Left colon (tissue), 2 donors: ENCODE measurements around the gene KTI12. TPM values are rescaled to one million over a fixed set of nuclear protein-coding genes. Genes with fewer than 3 reads are reported as not detected.
"Not testable (repeated sequence)": the region's sequence is repeated elsewhere in the genome, so short reads cannot be mapped to it uniquely, and the experiment has no call there.

Source experiments
- ATAC-seq: fragments of 200-7000 bp; cut with Tn5 transposase; one replicate; pipeline ENCODE4 v1.9.1; 2020; ENCODE audit warnings: mild to moderate bottlenecking, moderate library complexity
- DNase-seq, 2 donors: peaks; one replicate each; pipeline ENCODE4 v3.0.0-alpha.2; 2020
- intact Hi-C, 2 donors: fragments of 100-400 bp; cut with DNase I in 1 of 2; cut with micrococcal nuclease in 1 of 2; formaldehyde crosslinking; loops; one replicate each; pipeline versions ENCODE4 v1.11.2 to v1.14.0; 2022; cut with DNase I, micrococcal nuclease
- total RNA-seq, 2 donors: library from RNA; stranded (reverse); fragmentation: NEBNext Ultra II Directional; extraction: Animal tissue kit (Norgen Biotek cat#: 25700); gene quantifications; one replicate each; pipeline ENCODE4 v1.2.1, GENCODE V29; 2021
- donor health status: DM: no; HTN: no; CAD: no.
- donor health status: DM: yes; HTN: yes; CAD: no.

The KTI12 gene
- total RNA-seq, 2 donors from 2014 or later = 5.2 to 7.7 TPM

- DNase-seq, ATAC-seq, intact Hi-C loops: not testable (repeated sequence)
Measured at GRCh38 chr1:52045666-52046195, 12.1 kb upstream of the KTI12 start.

- intact Hi-C loops = no loop called here
- no peak for DNase-seq
- peak; percentile 39 for ATAC-seq
Measured at GRCh38 chr1:52045236-52045635, 11.6 kb upstream of the KTI12 start.

GRCh38 chr1:52041551-52042185 lies 8.1 kb upstream of the KTI12 start:
- DNase-seq (no peak), ATAC-seq (no peak)
- intact Hi-C loops = no loop called here

- ATAC-seq (no peak), DNase-seq (no peak)
- intact Hi-C loops = no loop called here
Measured at GRCh38 chr1:52037909-52038308, 4.3 kb upstream of the KTI12 start.

- peak; percentile 47 for ATAC-seq
- intact Hi-C loops = no loop called here
- no peak for DNase-seq
Measured at GRCh38 chr1:52037402-52037814, 3.8 kb upstream of the KTI12 start.

DNA sequence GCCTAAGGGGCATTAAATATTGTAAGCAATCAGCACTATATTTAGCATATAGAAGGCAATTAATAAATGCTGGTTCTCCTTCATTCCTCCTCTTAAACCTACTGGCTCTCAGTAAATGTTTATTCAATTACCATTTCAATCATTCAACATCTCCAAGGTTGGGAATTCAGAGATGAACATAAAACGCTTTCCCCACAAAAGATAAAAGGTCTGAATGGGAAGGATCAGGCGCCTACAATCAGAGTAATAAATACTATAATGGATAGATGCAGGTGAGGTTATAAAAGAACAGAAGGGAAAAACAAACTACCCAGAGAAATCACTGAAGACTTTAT lies 407 bp upstream of the KTI12 start:
- ATAC-seq (no peak), DNase-seq (no peak)
- intact Hi-C loops = no loop called here

DNA sequence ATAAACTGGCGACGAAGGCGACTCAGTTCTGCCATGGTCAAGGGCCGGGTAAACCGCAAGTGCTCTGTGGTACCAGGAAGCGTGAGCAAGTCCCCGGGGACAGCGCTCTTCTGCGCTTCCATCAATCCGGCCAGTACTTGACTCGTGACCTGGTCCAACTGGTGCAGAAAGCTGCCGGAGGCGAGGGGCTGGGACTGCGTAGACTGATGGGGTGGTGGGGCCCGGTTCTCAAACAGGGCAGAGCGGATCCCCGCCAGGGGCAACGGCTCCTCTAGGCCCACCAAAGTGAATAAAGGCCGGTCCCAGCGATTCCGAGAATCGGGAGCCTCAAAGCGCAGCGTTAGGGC lies 852 bp downstream of the KTI12 start:
- peak; percentile 70 for ATAC-seq
- peak; percentile 57 to 59 for DNase-seq
- intact Hi-C loops = no loop called here

DNA sequence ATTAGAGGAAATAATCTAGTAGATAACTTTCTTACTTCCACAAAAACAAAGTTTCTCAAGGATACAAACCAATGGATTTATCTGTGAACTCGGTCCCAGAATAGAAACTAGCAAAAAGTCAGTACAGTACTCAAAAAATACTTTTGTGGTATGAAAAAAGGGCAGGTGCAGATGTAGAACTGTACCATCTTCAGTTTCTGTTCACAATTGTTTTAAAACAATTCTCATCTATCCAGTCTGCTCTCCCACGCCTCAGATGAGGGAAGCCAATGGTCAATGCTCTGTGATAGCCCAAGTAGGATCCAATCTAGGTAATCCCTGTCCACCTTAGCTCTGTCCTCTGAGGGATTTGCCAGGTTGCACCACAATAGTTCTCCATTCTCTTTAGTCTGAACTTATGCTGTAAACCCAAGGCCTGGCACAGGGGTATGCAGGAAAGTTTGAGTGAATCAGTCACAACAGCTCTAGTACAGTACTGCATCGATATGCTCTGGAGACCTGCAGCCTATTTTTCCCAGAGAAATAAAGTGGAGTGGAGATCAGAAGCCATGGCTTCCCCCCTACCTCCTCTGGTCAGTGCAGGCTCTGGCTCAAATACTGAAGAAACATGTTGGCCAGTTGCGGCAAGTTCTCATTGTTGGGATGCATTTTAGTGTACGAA lies 1.4 kb downstream of the KTI12 start:
- DNase-seq (no peak), ATAC-seq (peak; percentile 1)
- intact Hi-C loops = no loop called here

- ATAC-seq, intact Hi-C loops, DNase-seq: not testable (repeated sequence)
Measured at GRCh38 chr1:52028839-52029238, 4.8 kb downstream of the KTI12 start.

DNA sequence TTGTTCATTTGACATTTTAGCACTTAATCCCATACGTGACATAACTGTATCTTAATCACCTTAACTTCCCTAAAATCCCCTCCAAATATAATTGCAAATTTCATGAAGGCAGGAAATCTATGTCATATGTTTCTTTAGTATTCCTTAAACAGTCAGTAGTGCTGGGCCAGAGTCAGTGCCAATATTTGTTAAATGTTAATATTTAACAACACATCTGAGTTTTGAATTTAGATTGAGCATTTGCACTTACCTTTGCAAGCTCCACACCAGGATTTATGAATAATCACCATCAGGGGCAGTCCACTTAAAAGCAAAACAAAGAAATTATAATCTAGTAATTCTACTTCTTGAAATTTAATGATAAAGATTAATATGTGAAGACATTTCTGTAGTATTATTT lies 5.3 kb downstream of the KTI12 start:
- no peak for DNase-seq
- peak; percentile 38 for ATAC-seq
- intact Hi-C loops = no loop called here

DNA sequence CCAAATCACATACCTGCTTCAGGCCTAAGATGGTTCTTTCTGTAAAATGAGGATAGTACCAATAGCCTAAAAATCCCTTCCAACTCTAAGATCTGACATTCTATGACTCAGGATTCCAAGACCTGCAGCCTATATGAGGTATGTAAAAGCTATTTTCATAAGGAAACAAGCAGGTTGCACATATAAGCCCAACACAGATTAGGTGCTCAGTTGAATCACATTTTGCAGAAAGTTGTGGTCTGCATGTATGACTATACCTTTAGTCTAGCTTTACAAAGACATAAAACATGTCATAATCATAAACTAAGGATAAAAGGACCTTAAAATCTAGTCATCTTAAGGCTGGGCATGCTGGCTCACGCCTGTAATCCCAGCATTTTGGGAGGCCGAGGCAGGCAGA lies 7.3 kb downstream of the KTI12 start:
- ATAC-seq (no peak), DNase-seq (no peak)
- intact Hi-C loops = no loop called here

- DNase-seq (no peak), ATAC-seq (no peak)
- intact Hi-C loops = no loop called here
Measured at GRCh38 chr1:52022133-52022532, 11.5 kb downstream of the KTI12 start.

DNA sequence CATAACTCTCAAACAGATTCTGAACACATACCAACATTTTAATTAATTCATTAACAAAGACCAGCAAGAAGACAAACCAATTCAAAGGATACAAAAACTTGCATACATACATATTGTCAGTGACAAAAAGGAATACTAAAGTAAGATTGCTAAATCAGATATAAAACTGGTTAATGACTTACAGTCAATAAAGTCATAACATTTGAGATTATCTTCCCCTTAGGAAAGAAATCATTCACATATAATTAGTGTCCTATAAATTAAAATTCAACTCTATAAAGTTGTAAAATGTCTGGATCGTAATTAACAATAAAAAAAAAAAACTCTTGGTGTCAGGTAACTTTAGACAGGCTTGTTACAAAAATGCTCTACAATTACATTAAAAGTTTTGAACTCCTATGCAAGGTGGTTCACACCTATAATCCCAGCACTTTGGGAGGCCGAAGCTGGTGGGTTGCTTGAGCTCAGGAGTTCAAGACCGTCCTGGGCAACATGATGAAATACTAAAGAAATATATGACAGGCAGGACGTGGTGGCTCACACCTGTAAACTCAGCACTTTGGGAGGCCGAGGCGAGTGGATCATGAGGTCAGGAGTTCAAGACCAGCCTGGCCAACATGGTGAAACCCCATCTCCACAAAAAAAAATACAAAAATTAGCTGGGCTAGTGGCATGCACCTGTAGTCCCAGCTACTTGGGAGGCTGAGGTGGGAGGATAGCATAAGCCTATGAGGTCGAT lies 25.4 kb downstream of the KTI12 start:
- no peak for DNase-seq
- intact Hi-C loops = no loop called here
- peak; percentile 77 for ATAC-seq

DNA sequence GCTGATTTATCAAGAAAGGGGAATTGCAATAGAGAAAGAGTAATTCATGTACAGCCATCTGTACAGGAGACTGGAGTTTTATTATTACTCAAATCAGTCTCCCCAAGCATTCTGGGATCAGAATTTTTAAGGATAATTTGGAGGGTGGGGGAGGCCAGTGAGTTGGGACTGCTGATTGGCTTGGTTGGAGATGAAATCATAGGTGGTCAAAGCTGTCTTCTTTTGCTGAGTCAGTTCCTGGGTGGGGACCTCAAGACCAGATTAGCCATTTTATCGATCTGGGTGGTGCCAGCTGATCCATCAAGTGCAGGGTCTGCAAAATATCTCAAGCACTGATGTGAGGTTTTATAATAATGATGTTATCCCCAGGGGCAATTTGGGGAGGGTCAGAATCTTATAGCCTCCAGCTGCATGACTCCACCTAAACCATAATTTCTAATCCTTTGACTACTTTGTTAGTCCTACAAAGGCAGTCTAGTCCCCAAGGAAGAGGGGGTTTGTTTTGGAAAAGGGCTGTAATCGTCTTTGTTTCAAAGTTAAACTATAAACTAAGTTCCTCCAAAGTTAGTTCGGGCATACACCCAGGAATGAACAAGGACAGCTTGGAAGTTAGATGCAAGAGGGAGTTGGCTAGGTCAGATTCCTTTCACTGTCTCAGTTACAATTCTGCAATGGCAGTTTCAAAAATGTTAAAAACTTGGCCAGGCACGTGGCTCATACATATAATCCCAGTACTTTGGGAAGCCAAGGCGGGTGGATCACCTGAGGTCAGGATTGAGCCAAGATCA lies 26.2 kb downstream of the KTI12 start:
- intact Hi-C loops = no loop called here

DNA sequence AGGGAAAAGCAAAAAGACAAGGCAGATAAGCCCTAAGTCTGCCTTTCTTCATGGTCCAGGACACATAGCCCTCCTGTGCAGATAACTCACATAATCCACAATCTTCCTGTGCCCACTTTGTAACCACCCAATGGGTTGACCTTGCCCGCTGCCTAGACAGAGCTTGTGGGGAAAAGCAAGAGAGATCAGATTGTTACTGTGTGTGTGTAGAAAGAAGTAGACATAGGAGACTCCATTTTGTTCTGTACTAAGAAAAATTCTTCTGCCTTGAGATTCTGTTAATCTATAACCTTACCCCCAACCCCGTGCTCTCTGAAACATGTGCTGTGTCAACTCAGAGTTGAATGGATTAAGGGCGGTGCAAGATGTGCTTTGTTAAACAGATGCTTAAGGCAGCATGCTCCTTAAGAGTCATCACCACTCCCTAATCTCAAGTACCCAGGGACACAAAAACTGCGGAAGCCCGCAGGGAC lies 27.5 kb downstream of the KTI12 start:
- intact Hi-C loops, ATAC-seq, DNase-seq: not testable (repeated sequence)

More for the DNA sequence above, 26.2 kb downstream of the KTI12 start:
- DNase-seq = no peak
- peak; percentile 70 for ATAC-seq

DNA sequence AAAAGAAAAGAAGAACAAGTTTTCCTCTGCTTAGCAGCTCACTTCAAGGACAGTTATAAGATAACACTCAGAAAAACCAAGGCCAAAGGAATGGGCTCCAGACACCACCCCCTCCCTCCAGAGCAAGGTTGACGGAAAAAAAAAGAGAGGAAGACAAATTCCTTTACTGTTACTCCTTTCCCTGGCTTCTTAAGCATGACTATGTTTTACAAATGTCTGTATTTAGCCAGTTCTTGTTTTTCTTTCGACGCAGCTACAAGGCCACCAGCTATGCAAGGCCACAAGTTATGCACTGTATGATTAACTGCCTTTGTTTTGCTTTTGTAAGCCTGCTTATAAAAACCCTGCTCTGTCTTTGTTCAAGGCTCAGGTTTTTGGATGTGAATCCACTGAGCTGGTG lies 28.1 kb downstream of the KTI12 start:
- not testable (repeated sequence) for ATAC-seq

GRCh38 chr1:52003877-52004276 lies 29.7 kb downstream of the KTI12 start:
- no peak for DNase-seq
- intact Hi-C loops = loop anchor here in 1 of 2 donors (2.0 kb wide), 1 partner anchor 107 kb away; no protein-coding TSS in a partner anchor

More for the DNA sequence above, 28.1 kb downstream of the KTI12 start:
- DNase-seq, intact Hi-C loops: not testable (repeated sequence)

DNA sequence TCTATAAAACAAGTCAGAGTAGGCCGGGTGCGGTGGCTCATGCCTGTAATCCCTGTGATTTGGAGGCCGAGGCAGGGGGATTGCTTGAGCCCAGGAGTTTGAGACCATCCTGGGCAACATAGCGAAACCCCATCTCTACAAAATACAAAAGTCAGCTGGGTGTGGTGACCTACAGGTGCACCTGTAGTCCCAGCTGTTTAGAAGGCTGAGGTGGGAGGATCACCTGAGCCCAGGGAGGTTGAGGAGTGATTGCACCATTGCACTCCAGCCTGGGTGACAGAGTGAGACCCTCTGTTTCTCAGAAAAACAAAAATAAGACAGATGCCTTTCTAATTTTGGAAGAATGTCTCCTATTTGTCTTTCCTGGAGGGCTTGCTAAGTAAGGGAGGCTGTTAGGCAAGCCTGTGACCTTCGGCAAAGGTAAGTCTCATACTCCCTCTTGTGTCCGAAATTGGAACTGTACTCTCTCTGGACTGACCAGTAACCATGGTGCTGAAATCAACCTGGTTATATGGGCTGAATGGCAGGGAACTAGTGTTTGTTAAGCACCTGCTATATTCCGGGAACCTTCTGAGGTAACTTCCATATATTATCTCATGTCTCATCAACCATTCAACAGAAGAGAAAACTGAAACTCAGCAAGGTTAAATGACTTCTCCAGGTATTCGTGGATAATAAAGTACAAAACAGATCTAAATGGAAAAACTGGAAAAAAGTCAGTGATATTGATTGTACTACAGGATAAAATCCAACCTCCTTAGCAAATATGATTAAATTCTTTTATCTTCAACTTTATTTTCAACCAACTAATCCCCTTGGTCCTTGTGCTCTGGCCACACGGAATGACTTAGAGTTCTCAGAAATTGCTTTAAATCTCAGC lies 31.3 kb downstream of the KTI12 start:
- peak; percentile 95 for ATAC-seq
- peak; percentile 19 to 25 for DNase-seq
- intact Hi-C loops = loop anchor here in 1 of 2 donors (2.0 kb wide), 1 partner anchor 105 kb away; no protein-coding TSS in a partner anchor

More at GRCh38 chr1:52003877-52004276, 29.7 kb downstream of the KTI12 start:
- ATAC-seq = no peak
